Measurements from ENCODE around the gene SERTAD4.
"Not testable (repeated sequence)": the region's sequence is repeated elsewhere in the genome, so short reads cannot be mapped to it uniquely, and the experiment has no call there.

Gene SERTAD4

GRCh38 chr1:210232511-210233215 is at the start of gene SERTAD4:
Gene SERTAD4 (plus strand): TSS chr1:210232796. CDS start chr1:210237961, 5,165 bp downstream.
- DNase-seq (ENCODE audit: insufficient read length, low spot score) (no peak), FAIRE-seq (no peak)

DNA sequence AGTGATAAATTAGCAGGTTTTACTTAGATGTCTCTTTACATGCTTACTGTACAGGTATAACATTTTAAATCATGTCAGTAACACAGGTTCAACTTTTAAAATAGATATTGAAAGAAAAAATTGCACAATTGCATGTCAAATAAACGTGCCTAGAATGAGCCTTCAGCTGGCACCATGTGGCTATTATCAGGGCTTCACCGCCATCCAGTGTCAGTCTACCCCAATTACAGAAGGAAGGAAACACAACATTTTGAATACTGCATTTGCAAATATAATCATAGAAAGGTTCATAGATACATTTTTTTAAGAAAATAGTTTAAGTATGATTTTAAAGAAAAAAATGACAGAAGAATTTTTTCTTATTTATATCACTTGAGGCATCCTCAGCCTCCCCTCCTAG is 47.5 kb upstream of the SERTAD4 start:
- DNase-seq (ENCODE audit: insufficient read length, low spot score) = no peak
- no peak for FAIRE-seq

DNA sequence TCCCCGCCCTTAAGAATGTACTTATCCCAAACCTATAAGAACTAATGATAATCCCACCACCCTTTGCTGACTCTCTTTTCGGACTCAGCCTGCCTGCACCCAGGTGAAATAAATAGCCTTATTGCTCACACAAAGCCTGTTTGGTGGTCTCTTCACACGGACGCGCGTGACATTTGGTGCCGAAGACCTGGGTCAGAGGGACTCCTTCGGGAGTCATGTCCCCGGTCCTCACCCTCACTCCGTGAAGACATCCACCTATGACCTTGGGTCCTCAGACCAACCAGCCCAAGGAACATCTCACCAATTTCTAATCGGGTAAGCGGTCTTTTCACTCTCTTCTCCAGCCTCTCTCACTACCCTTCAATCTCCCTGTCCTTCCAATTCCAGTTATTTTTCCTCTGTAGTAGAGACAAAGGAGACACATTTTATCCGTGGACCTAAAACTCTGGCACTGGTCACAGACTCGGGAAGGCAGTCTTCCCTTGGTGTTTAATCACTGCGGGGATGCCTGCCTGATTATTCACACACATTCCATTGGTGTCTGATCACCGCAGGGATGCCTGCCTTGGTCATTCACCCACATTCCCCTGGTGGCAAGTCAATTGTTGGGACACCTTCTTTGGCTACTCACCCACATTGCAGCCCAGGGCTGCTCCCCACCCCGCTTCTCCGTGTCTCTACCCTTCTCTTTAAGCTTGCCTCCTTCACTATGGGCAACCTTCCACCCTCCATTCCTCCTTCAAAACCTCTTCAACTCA is 44.6 kb upstream of the SERTAD4 start:
- DNase-seq (ENCODE audit: insufficient read length, low spot score); FAIRE-seq: not testable (repeated sequence)

- FAIRE-seq (no peak), DNase-seq (ENCODE audit: insufficient read length, low spot score) (no peak)
Measured at GRCh38 chr1:210189426-210189825, 43.2 kb upstream of the SERTAD4 start.

GRCh38 chr1:210195635-210196160 is 36.9 kb upstream of the SERTAD4 start:
- no peak for DNase-seq (ENCODE audit: insufficient read length, low spot score)
- no peak for FAIRE-seq

DNA sequence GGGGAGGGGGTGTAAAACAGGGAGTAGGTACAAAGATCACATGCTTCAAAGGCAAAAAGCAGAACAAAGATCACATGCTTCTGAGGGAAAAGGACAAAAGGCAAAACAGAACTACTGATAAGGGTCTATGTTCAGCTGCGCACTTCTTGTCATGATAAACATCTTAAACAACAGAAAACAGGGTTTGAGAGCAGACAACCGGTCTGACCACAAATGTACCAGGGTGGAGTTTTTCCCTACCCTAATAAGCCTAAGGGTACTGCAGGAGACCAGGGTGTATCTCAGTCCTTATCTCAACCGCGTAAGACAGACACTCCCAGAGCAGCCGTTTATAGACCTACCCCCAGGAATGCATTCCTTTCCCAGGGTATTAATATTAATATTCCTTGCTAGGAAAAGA is 36.3 kb upstream of the SERTAD4 start:
- FAIRE-seq; DNase-seq (ENCODE audit: insufficient read length, low spot score): not testable (repeated sequence)

DNA sequence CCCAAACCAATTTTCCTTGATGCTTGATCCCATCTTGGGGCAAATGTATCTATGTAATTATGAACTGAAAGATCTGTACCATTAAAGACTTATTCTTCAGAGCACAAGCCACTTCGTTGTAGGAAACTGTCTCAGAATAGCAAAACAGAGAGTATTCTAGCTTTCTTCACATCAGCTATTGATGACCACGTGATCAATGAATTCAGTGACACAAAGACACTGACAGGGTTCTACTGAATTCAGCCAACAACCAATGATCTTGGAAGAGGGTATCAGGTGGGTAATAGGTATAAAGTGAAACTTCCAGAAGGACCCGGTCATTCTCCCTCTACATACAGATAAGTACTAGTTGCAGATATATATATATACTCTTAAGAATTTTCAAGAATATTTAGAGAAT is 33.8 kb upstream of the SERTAD4 start:
- no peak for FAIRE-seq

DNA sequence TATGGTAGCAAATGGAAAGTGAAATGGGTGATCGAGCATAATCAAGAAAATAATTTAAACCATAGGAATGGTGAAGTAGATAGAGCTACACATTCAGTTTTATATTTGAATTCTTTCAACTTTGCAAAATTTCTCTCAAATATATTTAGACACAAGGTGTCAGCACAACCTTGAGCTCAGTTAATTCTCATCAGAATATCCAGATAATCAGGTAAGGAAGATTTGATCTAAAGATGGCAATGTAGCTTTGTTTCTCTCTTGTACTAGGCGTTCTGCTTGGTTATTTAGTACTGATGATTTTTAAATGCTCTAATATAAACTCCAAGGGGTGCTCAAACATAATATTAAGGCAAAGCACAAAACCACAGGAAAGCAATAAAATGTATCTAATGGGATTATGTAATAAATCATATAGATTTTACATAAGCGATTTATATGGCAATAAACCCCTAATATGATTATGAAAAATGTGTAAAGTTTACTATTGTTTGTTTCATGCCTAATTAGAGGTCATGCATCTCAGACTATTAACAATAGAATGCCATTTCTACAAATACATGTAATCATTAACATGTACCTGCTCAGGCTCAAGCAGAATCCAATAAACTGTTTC is 32.4 kb upstream of the SERTAD4 start:
- DNase-seq (ENCODE audit: insufficient read length, low spot score) (no peak), FAIRE-seq (no peak)

More for the DNA sequence above, 33.8 kb upstream of the SERTAD4 start:
- no peak for DNase-seq (ENCODE audit: insufficient read length, low spot score)

- DNase-seq (ENCODE audit: insufficient read length, low spot score) (no peak), FAIRE-seq (no peak)
Measured at GRCh38 chr1:210201681-210202080, 30.9 kb upstream of the SERTAD4 start.

GRCh38 chr1:210207597-210208450 is 24.8 kb upstream of the SERTAD4 start:
- no peak for FAIRE-seq
- no peak for DNase-seq (ENCODE audit: insufficient read length, low spot score)

- DNase-seq (ENCODE audit: insufficient read length, low spot score) = no peak
- FAIRE-seq = no peak
Measured at GRCh38 chr1:210213335-210213734, 19.3 kb upstream of the SERTAD4 start.

GRCh38 chr1:210214573-210215409 is 17.8 kb upstream of the SERTAD4 start:
- DNase-seq (ENCODE audit: insufficient read length, low spot score) = no peak
- FAIRE-seq = no peak

DNA sequence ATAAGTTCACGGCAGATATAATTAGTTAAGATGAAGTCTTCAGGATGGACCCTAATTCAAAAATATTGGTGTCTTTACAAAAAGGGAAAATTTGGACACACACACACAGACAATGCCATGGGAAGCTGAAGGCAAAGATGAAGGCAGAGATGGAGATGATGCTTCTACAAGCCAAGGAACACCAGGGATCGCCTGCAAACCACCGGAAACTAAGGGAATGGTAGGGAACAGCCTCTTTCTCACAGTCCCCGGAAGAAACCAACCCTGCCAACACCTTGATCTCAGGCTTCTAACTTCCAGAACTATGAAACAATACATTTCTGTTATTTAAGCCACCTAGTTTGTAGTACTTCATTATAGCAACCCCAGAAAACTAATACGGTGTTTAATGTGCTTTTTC is 15.1 kb upstream of the SERTAD4 start:
- no peak for DNase-seq (ENCODE audit: insufficient read length, low spot score)
- FAIRE-seq = no peak

DNA sequence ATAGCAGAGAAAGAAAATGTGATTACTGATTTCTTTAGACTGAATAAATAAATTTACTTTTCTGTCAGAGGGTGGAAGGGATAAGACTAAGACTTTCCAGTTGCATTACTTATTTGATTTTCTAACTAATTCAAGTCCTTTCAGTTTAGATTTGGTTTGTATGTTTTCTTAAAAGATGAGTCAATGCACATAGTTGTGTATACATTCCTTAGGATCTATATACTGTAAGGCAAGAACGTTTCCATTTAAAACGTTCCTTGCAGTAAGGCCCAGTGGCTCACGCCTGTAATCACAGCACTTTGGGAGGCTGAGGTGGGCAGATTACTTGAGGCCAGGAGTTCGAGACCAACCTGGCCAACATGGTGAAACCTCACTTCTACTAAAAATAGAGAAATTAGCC is 14.5 kb upstream of the SERTAD4 start:
- DNase-seq (ENCODE audit: insufficient read length, low spot score) (no peak), FAIRE-seq (no peak)

DNA sequence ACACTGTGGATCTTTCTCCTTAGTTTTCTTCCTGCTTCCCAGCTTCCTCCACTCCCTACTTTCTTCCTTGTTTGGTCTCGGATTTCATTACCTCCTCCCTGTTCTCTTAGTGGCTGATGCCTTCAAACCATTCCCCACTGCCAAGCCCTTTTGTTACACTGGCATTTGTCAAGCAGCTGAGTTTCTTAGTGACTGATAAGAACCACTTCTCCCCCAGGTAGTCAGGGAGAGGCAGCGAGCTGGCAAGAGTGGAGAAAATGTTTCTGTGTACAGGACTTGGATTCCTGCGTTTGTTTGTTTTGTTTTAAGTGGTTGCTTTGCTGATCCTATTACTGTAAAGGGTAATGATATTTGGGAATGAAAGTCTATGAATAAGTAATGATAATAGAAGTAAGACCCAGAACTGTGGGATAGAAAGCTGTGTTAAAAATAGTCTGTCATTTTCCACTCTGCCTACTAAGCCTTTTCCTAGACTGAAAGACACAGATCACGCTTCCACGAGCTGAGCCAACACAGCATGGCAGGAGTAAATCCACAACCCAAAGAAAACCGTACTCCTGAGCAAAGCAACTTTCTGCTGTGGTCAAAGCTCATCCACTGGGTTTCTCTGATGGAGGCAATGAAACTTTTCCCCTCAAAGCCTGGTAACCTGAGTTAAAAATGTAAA is 10.1 kb upstream of the SERTAD4 start:
- DNase-seq (ENCODE audit: insufficient read length, low spot score) = no peak
- FAIRE-seq = no peak

DNA sequence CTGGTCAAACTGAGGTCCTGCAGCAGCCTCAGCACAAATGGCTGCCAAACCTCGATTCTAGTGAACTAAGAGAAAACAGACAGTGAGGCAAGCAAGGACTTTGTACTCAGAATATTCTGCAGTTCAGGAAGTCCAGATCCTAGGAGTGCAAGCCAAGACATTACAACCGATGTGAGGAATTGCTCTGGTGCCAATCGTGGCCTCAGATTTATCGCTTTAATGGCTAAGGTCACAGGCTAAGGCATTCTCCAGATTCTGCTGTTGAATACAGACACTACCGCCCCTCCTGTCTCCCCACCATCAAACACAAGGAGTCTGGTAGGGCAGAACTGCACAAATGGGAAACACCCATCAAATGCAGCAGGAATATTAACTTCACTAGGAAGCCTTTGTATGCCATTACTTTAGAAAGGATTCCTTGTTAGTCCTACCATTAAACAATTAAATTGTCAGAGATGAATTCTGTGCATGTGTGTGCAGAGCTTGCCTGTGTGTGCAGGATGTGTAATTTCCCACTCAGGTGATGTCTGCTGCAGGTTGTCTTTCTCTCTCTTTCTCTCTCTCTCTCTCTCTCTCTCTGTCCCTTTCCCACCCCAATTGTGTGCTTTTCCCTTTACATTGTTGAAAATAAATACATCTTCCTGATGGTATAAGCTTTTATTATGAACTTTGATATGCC is 9.2 kb upstream of the SERTAD4 start:
- no peak for DNase-seq (ENCODE audit: insufficient read length, low spot score)
- no peak for FAIRE-seq

GRCh38 chr1:210228158-210228557 is 4.4 kb upstream of the SERTAD4 start:
- DNase-seq (ENCODE audit: insufficient read length, low spot score) (no peak), FAIRE-seq (no peak)

DNA sequence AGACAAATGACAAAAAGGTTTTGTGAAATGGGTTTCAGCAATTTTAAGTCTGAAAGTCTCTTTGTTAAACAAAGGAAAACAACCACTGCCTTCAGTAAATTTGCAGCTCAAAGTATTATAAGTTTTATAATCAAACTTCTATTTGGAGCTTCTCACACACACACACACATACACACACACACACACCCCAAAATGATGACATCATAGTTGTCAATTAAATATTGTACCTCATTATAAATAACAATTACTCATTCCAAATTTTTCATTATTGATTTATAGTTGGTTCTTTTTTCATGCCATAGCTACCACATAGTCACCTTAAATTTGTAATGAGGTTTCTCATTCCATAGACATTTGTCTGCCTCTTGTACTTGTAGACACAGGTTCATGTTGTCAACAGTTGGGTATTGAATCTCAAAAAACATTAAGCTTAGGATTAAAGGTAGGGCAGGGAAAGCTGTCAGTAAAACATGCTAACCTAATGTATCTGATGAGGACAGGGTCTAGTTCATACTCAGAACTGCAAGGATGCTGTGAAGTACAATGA is 2.4 kb upstream of the SERTAD4 start:
- DNase-seq (ENCODE audit: insufficient read length, low spot score) (no peak), FAIRE-seq (no peak)

Measured in GM19239 (cell line).